Right renal cortex interstitium (tissue), 3 donors: ENCODE data around the gene LRRC37A3. TPM values are rescaled to one million over a fixed set of nuclear protein-coding genes. Genes with fewer than 3 reads are reported as not detected.
"Not testable (repeated sequence)": the region's sequence is repeated elsewhere in the genome, so short reads cannot be mapped to it uniquely, and the experiment has no call there.

ENCODE experiments used
- DNase-seq, 3 donors: peaks; one replicate each; pipeline ENCODE4 v3.0.0-alpha.2; 2013; ENCODE audit warnings: low read depth in 3 of 3, low spot score in 2 of 3
- polyA plus RNA-seq, 3 donors: library from polyadenylated mRNA; unstranded; fragments of 120-200 nt; gene quantifications; one replicate each; pipeline ENCODE4 v1.2.1, GENCODE V29; 2013; ENCODE audit not compliant: insufficient read length in 3 of 3

The LRRC37A3 gene
- polyA plus RNA-seq = 10 to 100 TPM; 14.5 to 22.8 (median 17.3) TPM

- peak; percentile 72 to 88 (median 84) for DNase-seq
Measured at GRCh38 chr17:64919289-64920025, at the start of gene LRRC37A3. LRRC37A3 (minus strand) TSS chr17:64919478; CDS start chr17:64897257, 22,221 bp downstream.

GRCh38 chr17:64965873-64966287, 46.6 kb upstream of the LRRC37A3 start:
- DNase-seq = not testable (repeated sequence)

- not testable (repeated sequence) for DNase-seq
Measured at GRCh38 chr17:64965256-64965872, 46.1 kb upstream of the LRRC37A3 start.

- no peak for DNase-seq
Measured at GRCh38 chr17:64964796-64965195, 45.5 kb upstream of the LRRC37A3 start.

- not testable (repeated sequence) for DNase-seq
Measured at GRCh38 chr17:64963814-64964213, 44.5 kb upstream of the LRRC37A3 start.

GRCh38 chr17:64961563-64962378, 42.5 kb upstream of the LRRC37A3 start:
- peak in 1 of 3 donors; percentile 62 for DNase-seq

- DNase-seq = no peak
Measured at GRCh38 chr17:64951877-64952276, 32.6 kb upstream of the LRRC37A3 start.

GRCh38 chr17:64950871-64951270, 31.6 kb upstream of the LRRC37A3 start:
- no peak for DNase-seq

GRCh38 chr17:64947152-64947551, 27.9 kb upstream of the LRRC37A3 start:
- no peak for DNase-seq

GRCh38 chr17:64941761-64942160, 22.5 kb upstream of the LRRC37A3 start:
- no peak for DNase-seq

- DNase-seq = no peak
Measured at GRCh38 chr17:64941045-64941444, 21.8 kb upstream of the LRRC37A3 start.

- DNase-seq = no peak
Measured at GRCh38 chr17:64940055-64940454, 20.8 kb upstream of the LRRC37A3 start.

- DNase-seq = no peak
Measured at GRCh38 chr17:64938925-64939474, 19.7 kb upstream of the LRRC37A3 start.

GRCh38 chr17:64938290-64938689, 19.0 kb upstream of the LRRC37A3 start:
- no peak for DNase-seq

GRCh38 chr17:64936117-64936516, 16.8 kb upstream of the LRRC37A3 start:
- DNase-seq = no peak

- not testable (repeated sequence) for DNase-seq
Measured at GRCh38 chr17:64934284-64934778, 15.1 kb upstream of the LRRC37A3 start.

GRCh38 chr17:64932850-64933249, 13.6 kb upstream of the LRRC37A3 start:
- not testable (repeated sequence) for DNase-seq

GRCh38 chr17:64930374-64930773, 11.1 kb upstream of the LRRC37A3 start:
- not testable (repeated sequence) for DNase-seq

GRCh38 chr17:64929419-64930209, 10.3 kb upstream of the LRRC37A3 start:
- not testable (repeated sequence) for DNase-seq

- not testable (repeated sequence) for DNase-seq
Measured at GRCh38 chr17:64928701-64929100, 9.4 kb upstream of the LRRC37A3 start.
